Upper lobe of left lung (tissue), 4 donors: ENCODE data around the gene GAP43.

Experiments
- CTCF ChIP-seq, 6 experiments: fragments of 450-650 bp in 4 of 6; fragments of 200-600 bp in 2 of 6; sonication (generic) in 2 of 6; IDR thresholded peaks; one replicate each; pipeline ENCODE4 v1.5.1; 2016 to 2019; ENCODE audit warnings: antibody characterized with exemption in 6 of 6
- POLR2AphosphoS5 ChIP-seq, 2 donors: sonication (generic); formaldehyde crosslinking; IDR thresholded peaks; one replicate each; pipeline ENCODE4 v1.5.1; 2017; ENCODE audit warnings: antibody characterized with exemption in 2 of 2

DNA sequence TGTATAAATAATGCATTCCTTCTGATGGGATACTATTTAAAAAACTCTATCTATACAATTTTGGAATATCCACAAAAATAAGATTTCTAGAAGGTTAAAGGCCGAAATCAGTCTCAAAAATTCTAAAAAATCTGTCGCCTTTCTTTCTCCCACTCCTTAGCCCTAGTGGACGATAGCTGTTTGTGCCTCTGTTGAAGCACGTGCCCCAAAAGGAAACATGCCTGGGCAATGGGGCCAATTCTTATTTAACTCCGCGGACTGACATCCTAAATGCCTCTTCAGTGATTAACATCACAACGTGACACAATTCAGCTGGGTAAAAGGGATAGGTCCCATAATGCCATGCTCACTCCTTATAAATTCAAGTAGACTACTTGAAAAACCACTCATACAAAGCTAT is 65.1 kb downstream of the GAP43 start:
- TF ChIP-seq CTCF (IDR thresholded peaks at IDR 0.05) (no peak), POLR2AphosphoS5 (IDR thresholded peaks at IDR 0.05) (no peak)
